Measurements from ENCODE around the gene ADORA2B. TPM values are rescaled to one million over a fixed set of nuclear protein-coding genes. Genes with fewer than 3 reads are reported as not detected.
A peak's percentile ranks its signal among the peaks of the same experiment; 100 is the strongest.

ADORA2B gene
- total RNA-seq, 6 experiments from 2014 or later = 0.91 to 1.2 (median 1.0) TPM

GRCh38 chr17:15943971-15944758 is 765 bp upstream of the ADORA2B start:
- H3K4me3 Mint-ChIP-seq = peak overlapping the region; percentile 75
- no peaks in the 10 kb centered on the region; the same call in 1 of the 2 replicates for H3K36me3 Mint-ChIP-seq (ENCODE audit: low read depth)
- peaks cover 9% of the 10 kb centered on the region for H3K27me3 Mint-ChIP-seq (ENCODE audit: insufficient read depth)
- TF ChIP-seq CTCF (IDR thresholded peaks at IDR 0.05) = no peak
- peak overlapping the region; percentile 1; the same call in 1 of the 2 replicates for H3K27ac Mint-ChIP-seq
- H3K4me1 Mint-ChIP-seq (ENCODE audit: low read depth) = peaks cover 31% of the 10 kb centered on the region
- DNase-seq = no peak
- H3K9me3 Mint-ChIP-seq = no peaks in the 10 kb centered on the region; the same call in 1 of the 2 replicates

- H3K27ac Mint-ChIP-seq = no peak overlapping the region
- H3K36me3 Mint-ChIP-seq (ENCODE audit: low read depth) = no peaks in the 10 kb centered on the region; the same call in 1 of the 2 replicates
- peak overlapping the region; percentile 79 for H3K4me3 Mint-ChIP-seq
- no peak for TF ChIP-seq CTCF (IDR thresholded peaks at IDR 0.05)
- peaks cover 31% of the 10 kb centered on the region for H3K4me1 Mint-ChIP-seq (ENCODE audit: low read depth)
- no peak for DNase-seq
- H3K9me3 Mint-ChIP-seq = no peaks in the 10 kb centered on the region; the same call in 1 of the 2 replicates
- peaks cover 9% of the 10 kb centered on the region for H3K27me3 Mint-ChIP-seq (ENCODE audit: insufficient read depth)
Measured at GRCh38 chr17:15945527-15946191, 729 bp downstream of the ADORA2B start.

GRCh38 chr17:15946611-15947120 is 1.7 kb downstream of the ADORA2B start:
- H3K4me3 Mint-ChIP-seq = no peak overlapping the region
- H3K4me1 Mint-ChIP-seq (ENCODE audit: low read depth) = peaks cover 31% of the 10 kb centered on the region
- H3K27me3 Mint-ChIP-seq (ENCODE audit: insufficient read depth) = peaks cover 8% of the 10 kb centered on the region
- H3K27ac Mint-ChIP-seq = no peak overlapping the region
- H3K36me3 Mint-ChIP-seq (ENCODE audit: low read depth) = no peaks in the 10 kb centered on the region
- TF ChIP-seq CTCF (IDR thresholded peaks at IDR 0.05) = no peak
- no peaks in the 10 kb centered on the region; the same call in 1 of the 2 replicates for H3K9me3 Mint-ChIP-seq
- no peak for DNase-seq

GRCh38 chr17:15947271-15947670 is 2.3 kb downstream of the ADORA2B start:
- Mint-ChIP-seq H3K4me3 (no peak overlapping the region), H3K9me3 (no peaks in the 10 kb centered on the region; the same call in 1 of the 2 replicates), H3K27ac (no peak overlapping the region), H3K27me3 (ENCODE audit: insufficient read depth) (peaks cover 11% of the 10 kb centered on the region), H3K4me1 (ENCODE audit: low read depth) (peaks cover 25% of the 10 kb centered on the region), H3K36me3 (ENCODE audit: low read depth) (no peaks in the 10 kb centered on the region)
- no peak for DNase-seq
- TF ChIP-seq CTCF (IDR thresholded peaks at IDR 0.05) = no peak

GRCh38 chr17:15947976-15948752 is 3.2 kb downstream of the ADORA2B start:
- no peak for TF ChIP-seq CTCF (IDR thresholded peaks at IDR 0.05)
- Mint-ChIP-seq H3K27me3 (ENCODE audit: insufficient read depth) (peaks cover 11% of the 10 kb centered on the region), H3K4me3 (no peak overlapping the region), H3K27ac (no peak overlapping the region), H3K9me3 (no peaks in the 10 kb centered on the region), H3K4me1 (ENCODE audit: low read depth) (peaks cover 24% of the 10 kb centered on the region), H3K36me3 (ENCODE audit: low read depth) (no peaks in the 10 kb centered on the region)
- no peak for DNase-seq

Data from HFFc6 (cell line).